Islet precursor cell (in vitro differentiated cells): ENCODE data around the gene CMTR1.
"Not testable (repeated sequence)": the region's sequence is repeated elsewhere in the genome, so short reads cannot be mapped to it uniquely, and the experiment has no call there.

Experiments
- DNase-seq: peaks from one replicate; pipeline ENCODE4 v3.0.0-alpha.2; 2018

CMTR1 gene

GRCh38 chr6:37438930-37439329 is 5.9 kb downstream of the CMTR1 start:
- no peak for DNase-seq

GRCh38 chr6:37441651-37442050 is 8.6 kb downstream of the CMTR1 start:
- DNase-seq, result no peak

GRCh38 chr6:37442416-37443215 is 9.6 kb downstream of the CMTR1 start:
- DNase-seq, result no peak

- not testable (repeated sequence) for DNase-seq
Measured at GRCh38 chr6:37443216-37443542, 10.2 kb downstream of the CMTR1 start.

- DNase-seq, result no peak
Measured at GRCh38 chr6:37449984-37450383, 17.0 kb downstream of the CMTR1 start.

- no peak for DNase-seq
Measured at GRCh38 chr6:37451441-37452193, 18.6 kb downstream of the CMTR1 start.

GRCh38 chr6:37452522-37452921 is 19.5 kb downstream of the CMTR1 start:
- no peak for DNase-seq

- peak; percentile 62 for DNase-seq
Measured at GRCh38 chr6:37454420-37455140, 21.6 kb downstream of the CMTR1 start.

GRCh38 chr6:37456126-37456525 is 23.1 kb downstream of the CMTR1 start:
- DNase-seq, result no peak

- no peak for DNase-seq
Measured at GRCh38 chr6:37456816-37457560, 24.0 kb downstream of the CMTR1 start.

GRCh38 chr6:37459981-37460800 is 27.2 kb downstream of the CMTR1 start:
- peak; percentile 58 for DNase-seq

- peak; percentile 25 for DNase-seq
Measured at GRCh38 chr6:37460805-37461204, 27.8 kb downstream of the CMTR1 start.

GRCh38 chr6:37463110-37463509 is 30.1 kb downstream of the CMTR1 start:
- peak; percentile 45 for DNase-seq

GRCh38 chr6:37467718-37468117 is 34.7 kb downstream of the CMTR1 start:
- DNase-seq, result no peak

- DNase-seq, result peak; percentile 76
Measured at GRCh38 chr6:37473364-37474095, 40.5 kb downstream of the CMTR1 start.

- no peak for DNase-seq
Measured at GRCh38 chr6:37474316-37474715, 41.3 kb downstream of the CMTR1 start.

- DNase-seq, result no peak
Measured at GRCh38 chr6:37477191-37477590, 44.2 kb downstream of the CMTR1 start.

GRCh38 chr6:37477656-37478435 is 44.8 kb downstream of the CMTR1 start:
- DNase-seq, result no peak

GRCh38 chr6:37478827-37479226 is 45.8 kb downstream of the CMTR1 start:
- DNase-seq, result no peak

- no peak for DNase-seq
Measured at GRCh38 chr6:37479266-37479854, 46.3 kb downstream of the CMTR1 start.
